IPS-11a (cell line): Measurements from ENCODE around the gene PALLD.
"Not testable (repeated sequence)": the region's sequence is repeated elsewhere in the genome, so short reads cannot be mapped to it uniquely, and the experiment has no call there.

Experiments
- H3K4me3 ChIP-seq: one replicate; pipeline ENCODE4 v1.5.1; 2013; ENCODE audit warnings: low read depth, low read length, control low read depth

PALLD gene

GRCh38 chr4:168496834-168497233 is at the start of gene PALLD:
Gene PALLD (plus strand): TSS chr4:168497052.
- no peak within 1 kb of the TSS for H3K4me3 ChIP-seq

GRCh38 chr4:168449063-168449462 is 47.8 kb upstream of the PALLD start:
- H3K4me3 ChIP-seq: not testable (repeated sequence)

- H3K4me3 ChIP-seq: no peak overlapping the region
Measured at GRCh38 chr4:168449719-168450452, 47.0 kb upstream of the PALLD start.

DNA sequence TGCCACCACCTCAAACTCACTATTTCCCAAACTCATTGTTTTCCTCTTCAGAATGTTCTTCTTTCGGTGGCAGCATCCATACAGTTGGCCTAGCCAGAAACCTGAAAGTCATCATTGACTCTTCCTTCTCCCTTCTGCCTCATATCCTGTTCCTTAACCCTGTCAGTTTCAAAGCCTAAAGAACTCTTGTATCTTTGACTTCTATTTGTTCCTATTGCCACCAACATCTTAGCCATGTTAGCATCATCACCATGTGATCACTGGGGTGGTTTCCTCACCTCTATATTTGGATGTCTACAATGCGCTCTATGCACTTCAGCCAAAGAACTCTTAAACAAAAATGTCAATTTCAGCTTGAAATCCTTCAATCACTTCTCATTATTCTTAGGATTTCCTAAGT is 45.5 kb upstream of the PALLD start:
- no peak overlapping the region for H3K4me3 ChIP-seq

DNA sequence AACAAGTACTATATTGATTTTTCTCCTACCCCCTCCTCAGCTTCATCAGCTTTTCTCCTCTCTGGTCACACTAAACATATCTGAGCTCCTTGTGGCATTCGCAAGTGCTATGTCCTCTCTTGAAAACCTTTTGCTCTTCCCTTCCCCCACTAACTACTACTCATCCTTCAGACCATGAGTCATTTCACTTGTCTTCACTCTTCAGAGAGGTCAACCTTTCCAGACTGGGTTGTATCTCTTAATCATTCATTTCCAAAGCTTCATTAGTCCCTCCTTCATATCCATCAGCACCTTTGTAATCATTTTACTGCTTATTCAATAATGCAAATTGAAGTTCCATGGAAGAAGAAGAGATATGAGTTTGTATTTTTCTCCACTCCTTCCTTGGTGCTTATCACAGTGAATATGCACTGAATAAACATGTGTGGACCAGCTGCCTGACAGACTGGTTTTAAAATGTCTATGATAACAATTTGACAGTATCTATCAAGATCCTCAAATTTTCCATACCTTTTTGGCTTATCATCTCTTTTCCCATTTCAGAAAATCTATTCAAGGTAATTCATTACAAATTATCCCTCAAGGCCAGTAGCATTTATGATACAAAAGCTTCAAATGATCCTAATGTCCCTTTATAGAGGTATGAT is 45.0 kb upstream of the PALLD start:
- H3K4me3 ChIP-seq: no peak overlapping the region

GRCh38 chr4:168453146-168453545 is 43.7 kb upstream of the PALLD start:
- H3K4me3 ChIP-seq: no peak overlapping the region

- not testable (repeated sequence) for H3K4me3 ChIP-seq
Measured at GRCh38 chr4:168458256-168458655, 38.6 kb upstream of the PALLD start.

- no peak overlapping the region for H3K4me3 ChIP-seq
Measured at GRCh38 chr4:168461821-168462220, 35.0 kb upstream of the PALLD start.

GRCh38 chr4:168472920-168473319 is 23.9 kb upstream of the PALLD start:
- no peak overlapping the region for H3K4me3 ChIP-seq

DNA sequence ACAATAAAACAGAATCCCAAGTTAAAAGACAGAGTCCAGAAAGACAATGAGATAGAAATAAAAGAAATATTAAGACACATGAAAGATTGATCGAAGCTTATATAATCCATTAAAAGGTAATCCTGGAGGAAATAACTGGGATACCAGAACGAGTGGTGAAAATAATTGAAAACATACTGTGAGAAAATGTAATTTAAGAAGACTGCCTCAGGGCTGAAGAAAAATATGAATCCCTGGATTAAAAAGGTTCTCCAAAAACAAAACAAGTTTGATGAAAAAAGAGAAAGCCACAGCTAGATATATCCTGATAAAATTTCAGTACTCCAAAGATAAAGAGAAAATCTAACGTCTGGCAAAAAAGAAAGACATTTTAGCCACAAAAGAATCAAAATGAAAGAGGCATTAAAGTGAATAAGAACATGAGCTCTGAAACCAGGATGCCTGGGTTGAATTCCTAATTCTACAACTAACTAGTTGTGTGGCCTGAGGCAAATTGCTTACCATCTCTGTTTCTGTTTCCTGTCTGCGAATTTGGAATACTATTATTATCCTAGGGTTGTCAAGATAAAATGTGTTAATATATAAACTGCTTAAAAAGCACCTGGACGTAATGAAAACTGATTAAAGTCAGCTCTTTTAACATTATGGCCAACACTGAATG is 22.1 kb upstream of the PALLD start:
- no peak overlapping the region for H3K4me3 ChIP-seq

DNA sequence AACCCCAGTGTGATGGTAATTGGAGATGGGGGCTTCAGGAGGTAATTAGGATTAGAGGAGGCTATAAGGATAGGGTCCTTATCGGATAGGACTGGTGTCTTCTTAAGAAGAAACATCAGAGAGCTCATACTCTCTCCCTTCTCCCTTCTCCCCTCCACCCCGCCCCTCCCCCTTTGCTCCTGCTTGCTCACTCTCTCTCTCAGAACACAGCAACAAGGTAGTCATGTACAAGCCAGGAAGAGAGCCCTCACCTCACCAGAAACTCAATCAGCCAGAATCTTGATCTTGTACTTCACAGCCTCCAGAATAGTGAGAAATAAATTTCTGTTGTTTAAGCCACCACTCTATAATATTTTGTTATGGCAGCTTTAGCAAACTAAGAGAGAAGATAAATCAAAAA is 21.1 kb upstream of the PALLD start:
- H3K4me3 ChIP-seq: no peak overlapping the region

DNA sequence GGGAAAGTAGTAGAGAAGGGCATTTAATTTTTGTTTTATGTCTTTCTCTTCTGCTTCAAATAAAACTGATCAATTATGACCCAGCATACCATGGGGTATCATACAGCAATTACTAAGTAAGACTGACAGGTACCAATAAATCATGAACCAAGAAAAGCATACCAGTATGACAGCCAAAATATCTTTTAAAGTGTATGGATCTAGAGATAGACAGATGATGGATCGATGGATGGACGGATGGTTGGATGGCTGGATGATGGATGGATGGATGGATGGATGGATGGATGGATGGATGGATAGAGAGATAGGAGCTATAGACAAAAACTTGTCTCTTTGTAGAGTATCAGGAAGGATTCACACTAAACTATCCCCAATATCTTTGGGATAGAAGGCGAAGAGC is 18.0 kb upstream of the PALLD start:
- H3K4me3 ChIP-seq: no peak overlapping the region

GRCh38 chr4:168480931-168481611 is 15.8 kb upstream of the PALLD start:
- H3K4me3 ChIP-seq: no peak overlapping the region

- no peak overlapping the region for H3K4me3 ChIP-seq
Measured at GRCh38 chr4:168483811-168484210, 13.0 kb upstream of the PALLD start.

DNA sequence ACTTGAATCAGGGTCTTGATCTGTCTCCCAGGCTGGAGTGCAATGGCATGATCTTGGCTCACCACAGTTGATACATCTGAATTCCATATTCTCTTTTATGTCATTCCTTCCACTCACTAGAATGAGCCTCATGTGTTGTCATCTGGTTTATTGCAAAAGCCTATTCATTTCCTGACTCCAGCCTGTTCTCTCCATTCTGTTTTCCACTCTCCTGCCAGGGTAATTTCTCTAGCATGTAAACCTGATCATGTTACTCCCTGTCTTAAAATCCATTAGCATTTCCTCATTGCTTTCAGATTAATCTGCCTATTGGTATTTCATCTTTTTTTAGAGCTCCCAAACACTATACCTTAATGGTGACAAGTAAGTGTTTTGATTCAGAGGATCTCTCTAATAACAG is 12.2 kb upstream of the PALLD start:
- no peak overlapping the region for H3K4me3 ChIP-seq

- H3K4me3 ChIP-seq: no peak overlapping the region
Measured at GRCh38 chr4:168485156-168485910, 11.5 kb upstream of the PALLD start.

- no peak overlapping the region for H3K4me3 ChIP-seq
Measured at GRCh38 chr4:168486912-168487281, 10.0 kb upstream of the PALLD start.

DNA sequence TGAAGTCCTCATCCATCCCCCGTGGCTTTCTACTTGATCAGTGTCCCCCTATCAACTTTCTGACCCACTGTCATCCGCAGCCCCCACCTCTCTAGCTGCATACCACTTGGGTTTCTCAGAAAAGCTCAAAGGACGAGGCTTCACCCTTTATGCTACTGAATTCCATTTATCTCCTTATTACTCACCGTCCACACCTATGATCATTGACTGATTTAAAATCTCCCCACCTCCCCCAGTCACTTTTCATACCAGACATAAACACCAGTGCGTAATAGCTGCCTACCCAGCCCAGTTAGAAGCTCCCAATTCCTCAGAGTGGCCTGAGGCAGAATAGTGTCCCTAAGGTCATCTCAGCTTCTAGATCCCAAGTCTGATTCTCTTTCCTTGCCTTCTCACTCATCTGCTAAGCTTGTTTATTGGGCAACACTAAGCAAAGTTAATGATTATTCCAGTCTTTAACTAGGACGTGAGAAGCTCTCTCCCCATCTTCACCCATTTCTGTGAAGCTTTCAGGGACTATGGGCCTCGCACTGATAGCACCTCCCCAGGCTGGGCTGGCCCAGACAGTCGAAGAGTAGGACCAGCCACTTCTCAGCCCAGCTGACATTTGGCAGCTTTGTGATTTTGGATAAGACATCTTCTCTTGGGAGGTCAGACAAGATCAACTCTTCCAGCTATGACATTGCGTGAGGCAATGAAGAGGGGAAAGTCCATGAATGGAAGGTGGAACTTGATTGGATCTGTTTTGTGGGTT is 9.4 kb upstream of the PALLD start:
- H3K4me3 ChIP-seq: no peak overlapping the region

DNA sequence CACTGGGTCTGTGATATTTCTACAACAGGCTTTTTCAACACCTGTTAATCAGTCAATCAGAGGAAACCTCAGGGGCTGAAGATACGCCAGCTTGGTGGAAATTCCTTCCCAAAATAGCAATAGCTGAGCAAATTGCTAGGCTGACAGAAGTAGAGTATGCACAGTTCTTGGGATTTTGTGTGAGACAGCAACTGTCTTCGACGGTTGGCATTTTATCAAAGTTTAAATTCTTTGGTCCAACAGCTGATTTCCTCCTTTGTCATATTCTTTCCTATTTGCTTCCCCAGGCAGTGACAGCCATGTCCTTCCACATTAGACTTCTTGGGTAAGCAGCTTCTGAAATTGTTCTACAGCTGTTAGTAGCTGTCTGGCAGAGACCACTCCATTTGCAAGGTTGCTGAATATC is 8.0 kb upstream of the PALLD start:
- H3K4me3 ChIP-seq: no peak overlapping the region

DNA sequence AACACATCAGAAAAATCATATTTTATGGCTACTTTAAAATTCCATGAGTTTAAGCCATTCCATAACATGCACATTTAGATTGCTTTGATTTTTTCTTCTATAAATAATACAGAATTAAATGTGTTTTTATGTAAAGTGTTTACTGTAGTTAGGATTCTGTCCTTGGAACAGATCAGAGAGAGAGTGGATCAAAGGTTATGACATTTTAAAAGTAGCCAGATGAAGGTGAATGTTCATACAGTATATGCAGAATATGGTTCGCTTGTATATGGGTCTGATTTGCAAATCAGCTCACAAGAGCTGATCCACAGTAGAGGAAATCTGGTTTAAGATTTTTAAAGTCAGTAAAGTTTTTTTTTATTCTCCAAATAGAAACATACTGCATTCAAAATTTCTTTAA is 7.2 kb upstream of the PALLD start:
- H3K4me3 ChIP-seq: no peak overlapping the region
